ELR (cell line): ENCODE data around the gene ATCAY.
"Not testable (repeated sequence)": the region's sequence is repeated elsewhere in the genome, so short reads cannot be mapped to it uniquely, and the experiment has no call there.

Experiments used
- DNase-seq: peaks from one replicate; pipeline ENCODE4 v3.0.0-alpha.2; 2015; ENCODE audit warnings: low read depth

The ATCAY gene

GRCh38 chr19:3949294-3949693, 68.8 kb downstream of the ATCAY start:
- no peak for DNase-seq

GRCh38 chr19:3949997-3950859, 69.7 kb downstream of the ATCAY start:
- no peak for DNase-seq

DNA sequence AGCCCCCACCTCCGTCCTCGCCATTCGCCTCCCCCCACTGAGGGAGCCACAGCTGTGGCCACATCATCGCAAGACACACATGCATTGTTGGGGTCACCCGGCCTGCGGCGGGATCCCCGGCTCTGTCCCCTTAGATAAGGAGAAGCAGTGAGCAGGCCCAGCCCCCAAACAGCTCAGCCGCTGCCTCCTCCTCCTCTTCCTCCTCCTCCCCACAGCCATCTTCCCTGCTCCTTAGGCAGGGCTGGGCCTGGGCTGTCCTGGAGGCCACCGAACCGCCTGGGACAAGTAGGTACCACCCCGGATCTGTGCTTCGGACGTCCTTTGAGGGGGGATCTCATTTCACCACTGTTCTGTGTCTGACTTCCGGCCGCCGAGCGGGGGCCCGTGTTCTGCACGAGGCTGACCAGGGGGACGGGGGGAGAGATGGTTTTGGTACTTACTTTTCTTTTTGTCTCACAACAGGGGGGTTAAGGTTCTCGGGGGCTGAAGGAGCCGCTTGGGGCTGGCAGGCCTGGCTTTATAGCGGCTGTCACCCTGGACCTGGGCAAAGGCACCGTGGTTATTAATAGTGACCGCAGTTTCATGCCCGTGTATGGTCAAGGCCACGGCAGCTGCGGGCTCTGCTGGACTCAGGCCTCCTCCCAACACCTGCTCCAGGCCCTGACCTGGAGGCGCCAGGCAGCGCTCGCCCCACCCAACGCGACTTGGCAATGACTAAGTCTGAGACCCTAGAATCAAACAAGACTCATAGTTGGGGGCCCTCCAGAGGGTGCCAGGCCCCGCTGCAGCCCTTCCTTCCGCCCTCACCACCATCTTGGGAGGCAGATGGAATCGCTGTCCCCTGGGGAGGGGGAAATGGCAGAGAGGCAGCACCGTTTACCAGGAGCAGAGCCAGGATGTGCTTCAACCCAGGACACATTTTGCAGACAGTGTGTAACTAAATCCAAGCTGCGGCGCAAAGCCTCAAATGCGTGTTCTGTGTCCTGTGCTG, 70.7 kb downstream of the ATCAY start:
- no peak for DNase-seq

DNA sequence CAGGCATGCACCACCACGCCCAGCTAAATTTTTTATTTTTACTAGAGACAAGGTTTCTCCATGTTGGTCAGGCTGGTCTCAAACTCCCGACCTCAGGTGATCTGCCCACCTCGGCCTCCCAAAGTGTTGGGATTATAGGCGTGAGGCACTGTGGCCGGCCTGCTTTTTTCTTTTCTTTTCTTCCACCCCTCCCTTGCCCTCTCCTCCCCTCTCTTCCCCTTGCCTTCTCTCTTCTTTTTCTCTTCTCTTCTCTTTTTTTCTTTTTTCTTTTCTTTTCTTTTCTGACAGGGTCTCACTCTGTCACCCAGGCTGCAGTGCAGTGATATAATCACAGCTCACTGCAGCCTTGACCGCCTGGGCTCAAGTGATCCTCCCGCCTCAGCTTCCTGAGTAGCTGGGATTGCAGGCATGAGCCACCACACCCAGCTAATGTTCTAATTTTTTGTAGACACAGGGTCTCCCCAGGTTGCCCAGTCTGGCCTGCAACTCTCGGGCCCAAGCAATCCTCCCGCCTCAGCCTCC, 72.3 kb downstream of the ATCAY start:
- DNase-seq, result not testable (repeated sequence)

- no peak for DNase-seq
Observed at GRCh38 chr19:3954107-3954506, 73.6 kb downstream of the ATCAY start.

GRCh38 chr19:3955276-3955675, 74.8 kb downstream of the ATCAY start:
- not testable (repeated sequence) for DNase-seq

DNA sequence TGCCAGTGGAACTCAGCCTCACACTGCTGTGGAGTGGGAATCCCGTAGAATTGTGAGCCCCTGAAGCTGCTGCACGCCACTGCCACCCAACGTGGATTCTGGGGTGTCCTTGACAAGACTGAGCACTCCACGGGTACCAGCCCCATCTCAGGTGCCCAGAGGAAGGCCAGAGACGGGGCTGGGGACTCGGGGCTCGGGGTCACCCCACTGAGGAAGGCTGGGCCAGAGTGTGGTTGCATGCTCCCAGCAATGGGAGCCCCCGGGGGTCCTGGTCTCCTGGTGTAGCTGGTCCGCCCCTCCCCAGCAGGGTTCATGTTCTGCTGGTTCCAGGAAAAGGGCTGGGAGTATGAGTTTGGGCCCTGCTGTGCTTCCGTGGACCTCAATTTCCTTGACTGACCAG, 75.2 kb downstream of the ATCAY start:
- no peak for DNase-seq

GRCh38 chr19:3958836-3959765, 78.6 kb downstream of the ATCAY start:
- DNase-seq, result no peak

DNA sequence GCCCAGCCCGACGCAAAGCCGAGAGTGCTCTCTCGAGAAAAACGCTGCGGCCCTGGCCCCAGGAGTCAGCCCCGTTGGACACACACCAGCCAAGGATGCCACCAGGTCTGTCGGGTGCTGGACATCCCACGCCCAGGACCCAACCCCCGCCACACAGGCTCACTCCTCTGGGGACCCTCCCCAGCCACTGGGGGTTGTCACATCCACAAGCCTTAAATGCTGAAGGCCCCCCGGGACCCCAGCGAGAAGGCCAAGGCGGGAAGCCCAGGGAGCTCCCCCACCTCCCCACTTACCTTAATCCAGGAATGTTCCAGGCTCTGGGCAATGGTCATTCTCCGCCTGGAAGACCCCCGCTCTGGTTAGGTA, 79.3 kb downstream of the ATCAY start:
- DNase-seq, result no peak

- no peak for DNase-seq
Observed at GRCh38 chr19:3961007-3961406, 80.5 kb downstream of the ATCAY start.

GRCh38 chr19:3963458-3964255, 83.2 kb downstream of the ATCAY start:
- no peak for DNase-seq

DNA sequence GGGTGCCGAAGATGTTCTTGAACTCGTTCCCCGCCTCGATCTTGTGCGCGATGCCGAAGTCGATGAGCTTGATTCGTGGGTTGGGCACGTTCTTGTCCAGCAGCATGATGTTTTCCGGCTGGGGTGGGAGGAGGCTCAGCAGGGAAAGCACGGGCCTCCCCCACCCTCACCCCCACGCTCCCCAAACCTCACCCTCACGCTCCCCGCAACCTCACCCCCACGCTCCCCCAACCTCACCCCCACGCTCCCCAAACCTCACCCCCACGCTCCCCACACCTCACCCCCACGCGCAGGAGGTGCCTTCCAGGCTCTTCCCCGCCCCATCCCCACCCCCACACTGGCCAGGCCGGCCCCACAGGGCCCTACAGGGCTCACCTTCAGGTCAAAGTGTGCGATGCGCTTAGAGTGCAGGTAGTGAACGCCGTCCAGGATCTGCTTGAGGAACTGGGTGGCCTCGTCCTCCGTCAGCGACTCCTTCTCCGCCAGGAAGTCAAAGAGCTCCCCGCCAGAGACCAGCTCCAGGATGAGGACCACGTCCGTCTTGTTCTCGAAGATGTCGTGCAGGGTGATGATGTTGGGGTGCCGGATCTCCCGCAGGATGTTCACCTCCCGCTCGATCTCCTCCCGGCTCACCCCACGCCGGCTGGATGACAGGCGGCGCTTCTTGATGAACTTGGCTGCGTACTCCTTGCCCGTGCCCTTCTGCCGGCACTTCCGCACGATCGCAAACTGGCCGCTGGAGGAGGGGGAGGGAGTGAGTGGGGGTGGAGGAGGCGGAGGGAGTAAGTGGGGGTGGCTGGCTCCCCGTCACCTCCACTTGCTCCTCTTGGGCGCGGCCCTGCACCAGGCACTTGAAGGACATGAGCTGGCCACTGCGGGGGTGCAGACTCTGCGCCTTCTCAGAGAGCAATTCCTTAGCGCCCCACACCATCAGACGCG, 84.0 kb downstream of the ATCAY start:
- no peak for DNase-seq

DNA sequence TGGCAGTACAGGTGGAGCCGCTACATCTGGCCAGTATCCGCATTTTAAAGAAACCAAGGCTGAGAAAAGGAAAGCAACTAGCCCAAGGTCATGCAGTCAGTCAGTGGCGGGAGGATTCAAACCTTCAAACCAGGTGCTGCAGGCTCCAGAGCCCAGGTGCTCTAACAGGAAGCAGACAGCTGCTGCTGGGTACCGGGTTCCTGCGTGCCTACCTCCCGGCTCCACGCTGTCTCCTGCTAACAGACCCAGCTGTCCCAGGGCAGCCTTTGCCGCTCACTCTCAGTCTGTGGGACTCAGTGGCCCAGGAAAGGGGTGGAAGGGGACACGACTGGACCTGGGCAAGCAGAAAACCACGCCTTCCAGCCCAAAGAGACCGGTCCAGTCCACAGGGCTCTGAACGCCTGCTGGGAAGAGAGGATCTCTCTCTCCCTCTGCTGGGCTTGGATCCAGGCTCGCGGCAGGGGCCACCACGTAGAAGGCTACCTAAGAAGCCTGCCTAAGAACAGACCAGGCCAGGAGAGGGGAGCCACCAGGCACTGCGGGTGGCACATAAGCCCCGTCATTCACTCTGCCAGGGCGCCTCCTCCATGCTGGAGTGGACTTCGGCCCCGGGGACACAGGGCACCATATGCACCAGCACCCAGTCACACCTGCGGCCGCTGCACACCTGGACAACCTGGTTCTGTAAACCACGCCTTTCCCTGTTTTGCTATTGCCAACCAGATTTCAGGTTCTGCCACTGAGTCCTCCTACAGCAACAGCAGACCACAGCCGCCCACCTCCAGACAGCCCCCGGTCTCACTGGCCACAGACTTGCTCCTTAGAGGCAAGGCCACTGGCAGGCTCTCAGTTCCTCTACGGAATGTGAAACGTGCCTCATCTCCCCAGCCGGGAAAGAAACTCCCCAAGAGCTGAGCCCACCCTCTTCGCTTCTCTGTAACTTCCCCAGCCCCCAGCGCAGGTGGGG, 85.8 kb downstream of the ATCAY start:
- DNase-seq, result no peak

DNA sequence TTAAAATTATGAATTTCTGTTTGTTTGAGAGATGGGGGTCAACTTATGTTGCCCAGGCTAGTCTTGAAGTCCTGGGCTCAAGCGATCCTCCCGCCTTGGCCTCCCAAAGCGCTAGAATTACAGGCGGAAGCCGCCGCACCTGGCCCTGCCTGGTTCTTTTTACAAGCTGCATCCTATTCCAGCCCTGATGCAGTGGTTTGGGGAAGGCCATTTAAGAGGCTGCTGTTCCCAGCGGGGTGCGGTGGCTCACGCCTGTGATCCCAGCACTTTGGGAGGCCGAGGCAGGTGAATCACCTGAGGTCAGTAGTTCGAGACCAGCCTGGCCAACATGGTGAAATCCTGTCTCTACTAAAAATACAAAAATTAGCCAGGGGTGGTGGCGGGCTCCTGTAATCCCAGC, 87.5 kb downstream of the ATCAY start:
- DNase-seq, result not testable (repeated sequence)

DNA sequence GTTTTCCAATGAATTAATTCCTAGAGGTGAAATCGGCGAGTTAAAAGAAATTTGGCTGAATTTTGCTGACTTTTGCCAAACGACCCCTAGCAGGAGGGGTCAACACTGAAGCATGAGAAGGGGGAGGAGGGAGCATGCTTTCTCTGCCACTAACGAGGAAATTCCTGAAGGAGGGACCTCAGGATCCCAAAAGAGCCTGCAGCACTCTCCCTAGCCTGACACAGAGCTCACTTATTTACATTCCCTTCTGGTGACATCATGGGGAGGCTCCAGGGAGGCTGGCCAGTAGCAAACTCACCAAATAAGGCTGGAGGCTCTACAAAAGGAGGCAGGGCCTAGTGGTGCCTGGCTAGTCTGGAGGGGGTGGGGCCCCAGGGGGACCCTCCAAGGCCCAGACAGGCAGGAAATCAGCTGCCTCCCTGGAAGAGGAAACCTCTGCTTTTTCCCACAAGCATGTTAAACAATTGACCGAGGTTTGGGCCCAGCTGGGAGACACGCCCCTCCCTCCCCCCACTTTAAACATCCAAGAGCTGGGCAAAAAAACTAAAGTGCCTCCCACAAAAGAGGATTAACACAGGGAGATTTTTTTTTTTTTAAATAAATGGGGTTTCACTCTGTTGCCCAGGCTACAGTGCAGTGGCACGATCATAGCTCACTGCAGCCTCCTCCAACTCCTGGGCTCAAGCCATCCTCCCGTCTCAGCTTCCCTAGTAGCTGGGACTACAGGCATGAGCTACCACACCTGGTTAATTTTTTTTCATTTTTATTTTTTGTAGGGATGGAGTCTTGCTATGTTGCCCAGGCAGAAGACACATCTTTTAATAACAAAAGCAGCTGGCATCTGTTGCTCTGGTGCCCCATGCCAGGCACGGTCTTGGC, 88.3 kb downstream of the ATCAY start:
- peak; percentile 100 for DNase-seq

GRCh38 chr19:3969435-3970312, 89.2 kb downstream of the ATCAY start:
- peak; percentile 95 for DNase-seq
